HepG2 (cell line): Measurements from ENCODE around the gene PLLP. TPM values are rescaled to one million over a fixed set of nuclear protein-coding genes. Genes with fewer than 3 reads are reported as not detected.
A peak's percentile ranks its signal among the peaks of the same experiment; 100 is the strongest.

Experiments used
- ARNTL ChIP-seq: sonication (generic); formaldehyde crosslinking; IDR thresholded peaks from 2 replicates; pipeline ENCODE4 v1.4.0; 2020; ENCODE audit warnings: mild to moderate bottlenecking, missing genetic modification reagents
- CHD4 ChIP-seq: fragments of 200-600 bp; sonication (generic); IDR thresholded peaks from 2 replicates; pipeline ENCODE4 v1.7.0; 2017; ENCODE audit warnings: mild to moderate bottlenecking, low read length, borderline replicate concordance
- GATAD2A ChIP-seq: IDR thresholded peaks from 2 replicates; pipeline ENCODE4 v1.6.1; 2016
- IRF1 ChIP-seq: sonication (generic); formaldehyde crosslinking; IDR thresholded peaks from 2 replicates; pipeline ENCODE4 v1.4.0; 2020; ENCODE audit warnings: low read depth, mild to moderate bottlenecking, missing genetic modification reagents
- MIXL1 ChIP-seq: IDR thresholded peaks from 2 replicates; pipeline ENCODE4 v1.6.1; 2016
- NFE2 ChIP-seq: sonication (generic); formaldehyde crosslinking; IDR thresholded peaks from 2 replicates; pipeline ENCODE4 v1.4.0; 2020; ENCODE audit warnings: missing genetic modification reagents
- NR2F6 ChIP-seq, 2 experiments: IDR thresholded peaks; 2 replicates each; pipeline ENCODE4 v1.6.1; 2016; ENCODE audit warnings: antibody characterized with exemption in 1 of 2, mild to moderate bottlenecking in 1 of 2
- TBP ChIP-seq: sonication (generic); formaldehyde crosslinking; IDR thresholded peaks from 2 replicates; pipeline ENCODE4 v1.5.0; 2020; ENCODE audit warnings: missing genetic modification reagents
- ZBED4 ChIP-seq: sonication (generic); formaldehyde crosslinking; IDR thresholded peaks from 2 replicates; pipeline ENCODE4 v1.4.0; 2020; ENCODE audit warnings: missing genetic modification reagents, borderline replicate concordance
- ZFP1 ChIP-seq: IDR thresholded peaks from 2 replicates; pipeline ENCODE4 v1.6.1; 2016
- ZFY ChIP-seq: sonication (generic); formaldehyde crosslinking; IDR thresholded peaks from 2 replicates; pipeline ENCODE4 v1.4.0; 2020; ENCODE audit warnings: missing genetic modification reagents
- ZNF407 ChIP-seq: sonication (generic); formaldehyde crosslinking; IDR thresholded peaks from one replicate; pipeline ENCODE4 v1.5.1; 2020; ENCODE audit warnings: mild to moderate bottlenecking, missing genetic modification reagents; ENCODE audit errors: not compliant biosample characterization
- ZNF576 ChIP-seq: sonication (generic); formaldehyde crosslinking; IDR thresholded peaks from 2 replicates; pipeline ENCODE4 v1.4.0; 2020; ENCODE audit warnings: mild to moderate bottlenecking, missing genetic modification reagents
- ZNF746 ChIP-seq: sonication (generic); formaldehyde crosslinking; IDR thresholded peaks from 2 replicates; pipeline ENCODE4 v1.8.0; 2022; ENCODE audit warnings: mild to moderate bottlenecking, missing genetic modification reagents
- ZNF761 ChIP-seq: sonication (generic); formaldehyde crosslinking; conservative IDR thresholded peaks from 2 replicates; pipeline ENCODE4 v1.4.0; 2020; ENCODE audit warnings: mild to moderate bottlenecking, missing genetic modification reagents
- ZNF83 ChIP-seq: sonication (generic); formaldehyde crosslinking; IDR thresholded peaks from 2 replicates; pipeline ENCODE4 v1.4.0; 2020; ENCODE audit warnings: missing genetic modification reagents, mild to moderate bottlenecking, borderline replicate concordance
- polyA plus RNA-seq, 8 experiments: library from polyadenylated mRNA; depleted of rRNA in 3 of 8; stranded (reverse) in 7 of 8; unstranded in 1 of 8; fragments of >200 nt; fragmentation: Illumina TruSeq in 4 of 8; extraction: Trizol in 4 of 8; gene quantifications; 2 replicates each; pipeline versions ENCODE4 v1.2.1 to v1.2.3, GENCODE V29; 2011 to 2016; ENCODE audit warnings: low read depth in 4 of 8, missing spikeins in 1 of 8, mixed read lengths in 1 of 8; ENCODE audit not compliant: insufficient read depth in 1 of 8
- total RNA-seq, 5 experiments: library from RNA; depleted of rRNA; stranded (reverse); fragments of >200 nt; fragmentation: Illumina TruSeq; extraction: Trizol; gene quantifications; 2 replicates each; pipeline ENCODE4 v1.2.3, GENCODE V29; 2016; ENCODE audit warnings: low read depth in 1 of 5

PLLP gene
- total and polyA plus RNA-seq, 2 of the 13 experiments (the other 11 are each of a cell fraction or from before 2014, with no cell fraction given), result 60.6 to 127 TPM

- TF ChIP-seq ZFY (CRISPR knock-in tag) (peak; percentile 49; the same call in 1 of the 2 replicates), MIXL1 (CRISPR knock-in tag) (peak; percentile 97), NR2F6 (IDR thresholded peaks at IDR 0.05) (peak; percentile 96), NR2F6 (CRISPR knock-in tag; IDR thresholded peaks at IDR 0.05) (peak; percentile 97), ZNF407 (CRISPR knock-in tag) (peak; percentile 40), ZNF83 (CRISPR knock-in tag) (peak; percentile 71; the same call in 1 of the 2 replicates), NFE2 (no peak), IRF1 (CRISPR knock-in tag) (no peak; the same call in 1 of the 2 replicates), ZNF746 (peak; percentile 100), ZFP1 (CRISPR knock-in tag) (peak; percentile 95), ZBED4 (CRISPR knock-in tag) (peak; percentile 57; the same call in 1 of the 2 replicates), ZNF576 (no peak), GATAD2A (CRISPR knock-in tag) (peak; percentile 98), ZNF761 (CRISPR knock-in tag) (peak; percentile 84; the same call in 1 of the 2 replicates), TBP (no peak), ARNTL (CRISPR knock-in tag) (peak; percentile 73), CHD4 (0 out of 2 replicates have a peak, but pooled peaks have one; percentile 28)
Observed at GRCh38 chr16:57279780-57280638, 4.5 kb downstream of the PLLP start (continued).
